T-helper 22 cell (primary cell): ENCODE data around the gene KMT2C.

Experiments
- DNase-seq: peaks from one replicate; pipeline ENCODE4 v3.0.0-alpha.2; 2020; ENCODE audit warnings: low read depth

The KMT2C gene

GRCh38 chr7:152200395-152200794, 235.4 kb downstream of the KMT2C start:
- DNase-seq, result no peak

DNA sequence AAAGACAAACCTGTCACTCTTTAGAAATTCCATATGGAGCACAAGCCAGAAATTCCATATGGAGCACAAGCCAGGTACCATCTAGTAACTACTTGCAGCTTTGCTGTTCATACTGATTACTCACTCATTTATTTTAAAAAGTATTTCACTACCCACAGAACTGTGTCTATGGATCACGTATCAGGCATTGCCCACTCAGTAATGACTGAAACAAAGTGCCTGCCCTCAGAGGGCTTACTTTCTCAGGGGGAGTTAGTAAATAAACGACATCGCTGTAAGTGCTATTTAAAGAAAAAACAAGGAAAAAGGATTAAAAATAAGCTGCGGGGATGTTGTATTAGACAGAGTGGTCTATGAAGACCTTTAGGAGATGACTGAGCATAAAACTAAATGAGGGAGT, 239.4 kb downstream of the KMT2C start:
- DNase-seq, result no peak

GRCh38 chr7:152193880-152194279, 241.9 kb downstream of the KMT2C start:
- DNase-seq, result no peak

DNA sequence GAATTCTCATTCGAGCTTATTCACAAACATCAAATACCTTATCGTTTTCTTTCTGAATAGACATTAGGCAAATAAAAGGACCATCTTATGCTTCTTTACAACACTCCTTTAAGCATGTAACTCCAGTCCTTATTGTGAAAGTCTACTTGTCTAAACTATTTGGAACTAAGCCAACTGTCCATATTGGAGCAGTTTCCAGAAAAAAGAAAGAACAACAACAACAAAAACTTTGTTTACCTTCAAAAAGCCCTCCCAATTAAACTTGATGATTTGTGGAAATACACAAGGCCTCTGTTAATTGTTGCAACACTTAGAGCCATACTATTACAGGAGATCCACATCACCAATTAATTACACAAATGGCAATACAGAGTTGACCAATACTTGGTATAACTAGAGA, 246.7 kb downstream of the KMT2C start:
- no peak for DNase-seq

DNA sequence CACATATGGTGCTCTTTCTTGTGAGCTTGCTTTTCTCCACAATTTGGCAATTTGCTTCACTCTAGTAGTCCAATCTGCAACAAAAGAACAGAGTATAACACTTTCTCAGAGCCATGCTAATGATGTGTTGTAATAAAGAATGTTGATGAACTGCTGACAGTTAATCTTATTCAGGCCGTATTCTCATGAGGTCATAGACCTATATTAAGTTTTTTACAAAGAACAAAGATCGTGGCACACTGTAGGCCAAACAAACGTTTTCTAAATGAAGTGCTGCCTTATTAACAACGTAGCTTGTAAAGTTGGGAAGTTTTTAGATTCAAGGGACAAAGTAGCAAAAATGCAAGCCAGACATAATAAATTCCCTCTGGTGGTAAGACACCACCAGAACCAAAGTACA, 250.2 kb downstream of the KMT2C start:
- DNase-seq, result no peak

DNA sequence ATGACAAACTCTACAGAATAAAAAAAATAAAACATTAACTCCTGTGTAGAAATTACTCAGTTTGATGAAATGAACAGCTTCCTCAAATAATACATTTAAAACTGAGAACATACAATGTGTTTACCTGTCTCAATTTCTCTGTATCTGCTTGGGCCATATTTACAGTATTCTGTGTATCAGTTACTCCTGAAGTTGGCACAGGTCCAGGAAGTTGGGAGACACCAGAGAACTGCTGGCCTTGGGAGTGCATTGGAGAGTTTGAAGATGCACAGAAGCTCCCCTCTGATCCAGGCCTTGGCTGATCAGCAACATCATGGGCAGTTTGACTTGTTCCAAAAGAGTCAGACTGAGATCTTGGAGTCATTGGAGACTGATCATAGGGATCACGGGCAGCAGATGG, 255.2 kb downstream of the KMT2C start:
- no peak for DNase-seq

GRCh38 chr7:152180048-152180447, 255.8 kb downstream of the KMT2C start:
- DNase-seq, result no peak

DNA sequence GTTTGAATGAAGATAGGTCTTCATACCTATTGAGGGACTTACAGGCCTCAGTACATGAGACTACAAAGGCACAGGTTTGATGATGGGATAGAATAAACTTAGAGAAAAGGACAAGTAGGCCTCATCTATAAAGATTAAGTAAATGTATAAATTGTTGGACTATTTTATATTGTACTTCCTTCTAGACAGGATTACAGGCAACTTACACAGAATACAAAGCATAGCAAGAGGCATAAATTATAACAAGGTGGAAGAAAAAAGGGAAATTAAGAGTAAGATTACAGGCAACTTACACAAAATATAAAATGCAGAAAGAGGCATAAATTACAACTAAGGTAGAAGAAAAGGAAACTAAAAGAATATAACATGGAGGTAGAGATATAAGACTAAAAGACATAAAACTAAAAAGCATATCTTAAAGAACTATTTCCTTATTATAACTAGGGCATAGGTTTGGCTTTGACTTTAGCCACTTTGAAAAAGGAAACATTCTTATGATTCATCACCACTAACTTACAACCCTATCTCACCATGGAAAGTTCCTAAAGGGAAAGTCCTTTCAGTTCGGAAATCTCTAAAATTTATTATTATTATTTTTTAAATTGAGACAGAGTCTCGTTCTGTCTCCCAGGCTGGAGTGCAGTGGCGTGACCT, 257.3 kb downstream of the KMT2C start:
- DNase-seq, result no peak

DNA sequence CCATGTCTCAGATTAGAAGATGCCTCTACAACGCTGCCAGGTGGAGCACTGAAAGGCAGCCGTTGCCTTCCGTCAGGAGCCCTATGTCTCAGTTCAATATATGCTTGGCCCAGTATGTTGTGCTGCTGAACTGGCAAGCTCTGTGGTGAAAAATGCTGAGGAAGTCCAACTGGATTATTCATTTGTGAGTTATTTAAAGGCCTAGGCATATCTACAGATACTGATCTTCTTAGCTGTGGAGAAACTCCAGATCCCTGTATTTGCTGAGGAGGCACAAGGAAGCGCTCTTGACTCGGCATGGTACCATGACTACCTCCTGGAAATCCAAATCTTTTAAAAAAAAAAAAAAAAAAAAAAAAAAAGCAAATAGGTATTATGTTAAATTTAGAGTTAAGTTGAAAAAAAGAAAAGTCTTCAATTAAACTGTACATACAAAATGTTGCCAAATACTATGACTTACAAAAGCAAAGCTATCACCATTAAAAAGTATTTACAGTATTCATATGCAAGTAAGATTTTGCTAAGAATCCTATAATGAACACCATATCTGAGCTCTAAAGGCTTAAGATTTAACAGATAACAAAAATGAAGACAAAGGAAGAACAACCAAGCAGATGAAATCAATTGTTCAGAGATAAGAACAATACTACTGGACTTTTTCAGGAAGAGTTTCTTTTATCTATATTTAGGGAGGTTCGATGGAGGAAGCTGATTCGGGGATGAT, 258.0 kb downstream of the KMT2C start:
- DNase-seq, result no peak

- no peak for DNase-seq
These were observed 259.0 kb downstream of the KMT2C start for GRCh38 chr7:152176797-152177196.

DNA sequence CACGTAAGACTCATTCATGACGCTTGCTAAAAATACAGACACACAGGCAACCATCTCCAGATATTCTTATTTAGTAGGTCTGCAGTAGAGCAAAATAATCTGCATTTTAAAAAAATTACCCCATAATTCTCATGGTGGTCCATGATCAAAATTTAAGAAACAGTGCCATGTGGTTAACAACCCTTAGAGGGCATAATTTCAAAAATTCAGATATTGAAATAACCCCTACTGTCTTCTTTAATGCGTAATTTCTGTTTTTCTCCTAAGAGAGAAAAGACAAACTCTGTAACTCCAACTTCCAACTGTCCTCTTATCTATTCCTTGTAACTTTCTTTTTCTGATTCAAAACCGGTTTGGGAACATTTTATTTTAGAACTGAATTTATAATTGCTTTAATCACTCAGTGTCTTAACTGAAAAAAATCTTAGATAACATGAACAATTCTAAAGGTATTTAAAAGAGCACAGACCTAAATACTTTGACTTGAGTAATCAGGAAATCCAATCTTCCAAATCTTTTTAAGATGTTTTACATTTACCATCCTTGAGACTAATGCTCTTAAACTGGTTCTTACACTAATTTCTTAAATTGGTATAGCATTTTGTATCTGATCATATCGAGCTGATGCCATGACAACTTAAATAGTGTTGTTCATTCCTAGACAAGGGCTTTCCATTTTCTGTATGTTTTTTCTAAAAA, 262.3 kb downstream of the KMT2C start:
- no peak for DNase-seq

- no peak for DNase-seq
These were observed 273.5 kb downstream of the KMT2C start for GRCh38 chr7:152162287-152162686.

GRCh38 chr7:152161171-152161570, 274.6 kb downstream of the KMT2C start:
- no peak for DNase-seq

DNA sequence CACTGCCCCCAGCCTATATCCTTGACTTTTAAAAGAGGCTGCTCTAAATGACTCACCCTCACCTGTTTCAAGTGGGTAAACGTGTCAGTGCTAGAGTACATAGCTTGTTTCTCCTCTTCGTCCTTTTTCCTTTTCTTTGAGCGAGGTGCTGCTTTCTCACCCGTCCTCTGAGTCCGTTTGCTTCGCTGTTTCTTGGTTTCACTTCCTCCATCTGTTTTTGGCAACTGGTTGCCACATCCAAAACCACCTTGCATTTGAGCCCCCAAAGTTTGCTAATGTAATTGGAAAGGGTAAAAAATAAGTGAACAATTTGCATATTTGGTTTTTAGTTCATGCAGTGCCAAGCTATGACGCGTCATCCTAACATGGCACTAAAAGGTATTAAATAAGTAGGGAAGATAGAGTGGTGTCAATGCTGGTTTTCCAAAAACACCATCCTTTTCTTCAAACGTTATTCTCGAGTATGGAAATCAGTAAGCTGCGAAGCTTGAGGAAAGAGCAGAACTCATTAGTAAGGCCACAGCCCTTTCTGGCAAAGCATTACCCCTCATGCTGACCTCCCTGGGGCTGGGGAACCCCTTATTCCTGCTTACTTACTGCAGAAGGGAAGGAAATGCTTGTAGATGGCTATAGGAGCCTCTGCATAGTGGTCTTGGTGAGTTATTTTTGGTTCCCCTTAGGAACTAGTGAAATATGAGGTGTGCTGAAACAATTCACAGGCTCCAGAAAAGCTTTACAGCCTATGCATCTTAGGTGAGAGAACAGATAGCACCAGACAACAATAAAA, 276.8 kb downstream of the KMT2C start:
- no peak for DNase-seq

DNA sequence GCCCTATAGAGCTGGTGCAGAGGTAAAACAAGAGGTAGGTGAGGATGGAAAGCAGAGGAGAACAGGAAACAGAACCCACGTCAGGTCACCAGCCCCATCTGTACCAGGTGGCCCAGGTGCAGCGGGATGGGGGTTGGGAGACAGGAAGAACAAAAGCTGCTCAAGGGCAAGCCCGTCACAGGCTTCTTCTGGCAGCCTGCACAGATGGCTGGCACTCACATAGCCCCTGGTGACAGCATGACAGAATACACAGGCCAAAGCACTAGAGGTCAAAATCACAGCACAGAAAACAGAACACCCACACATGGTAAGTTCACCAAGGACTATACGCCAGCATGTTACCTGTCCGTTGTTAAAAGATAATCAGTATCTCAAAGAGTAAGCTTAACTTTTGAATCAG, 283.5 kb downstream of the KMT2C start:
- DNase-seq, result no peak

GRCh38 chr7:152149363-152149762, 286.4 kb downstream of the KMT2C start:
- DNase-seq, result no peak

- DNase-seq, result no peak
These were observed 287.1 kb downstream of the KMT2C start for GRCh38 chr7:152148706-152149105.

- DNase-seq, result no peak
These were observed 289.8 kb downstream of the KMT2C start for GRCh38 chr7:152145853-152146466.

- no peak for DNase-seq
These were observed 291.1 kb downstream of the KMT2C start for GRCh38 chr7:152144557-152145245.

- DNase-seq, result no peak
These were observed 292.7 kb downstream of the KMT2C start for GRCh38 chr7:152142976-152143595.

DNA sequence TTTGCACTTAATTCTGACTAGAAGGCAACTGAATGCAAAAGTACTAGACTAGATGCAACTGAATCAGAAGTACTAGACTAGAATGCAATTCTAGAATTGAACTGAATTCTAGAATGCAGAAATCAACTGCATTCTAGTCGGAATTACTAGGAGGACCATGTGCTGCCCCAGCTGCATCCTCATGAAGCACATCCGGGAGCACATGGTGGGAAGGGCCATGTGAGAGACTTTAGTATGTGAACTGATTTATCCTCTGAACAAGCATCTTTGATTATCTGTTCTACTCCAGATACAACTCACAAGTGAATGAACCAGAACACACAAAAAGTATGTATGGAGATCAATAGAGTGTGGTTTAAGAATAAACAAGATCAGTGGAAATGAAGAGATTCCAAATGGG, 295.2 kb downstream of the KMT2C start:
- DNase-seq, result no peak
